ENCODE data around the gene LENEP. TPM values are rescaled to one million over a fixed set of nuclear protein-coding genes. Genes with fewer than 3 reads are reported as not detected.

LENEP gene
- total and polyA plus RNA-seq, 2 of the 8 experiments (the other 6 are each of a cell fraction or from before 2014, with no cell fraction given), result 1.3 TPM; not detected in 1

- Histone ChIP-seq H2BK5ac (ENCODE audit: low read depth, low read length) (no peak overlapping the region), H2AFZ (ENCODE audit: low read length) (no peak overlapping the region), H3K56ac (replicated peaks; ENCODE audit: insufficient read length, low read depth, low read length) (no peak overlapping the region), H3K18ac (ENCODE audit: extremely low read depth, low read length) (peak overlapping the region; percentile 13; the same call in 1 of the 2 replicates), H3K79me2 (ENCODE audit: control insufficient read depth in 1 of 2, insufficient read depth in 2 of 2, low read length in 2 of 2) (0 out of 4 replicates have a peak, but pooled peaks cover 0 to 3% of the 10 kb centered on the region in 2 experiments), H3K9me3 (ENCODE audit: insufficient read depth in 2 of 2, low read depth in 1 of 2, low read length in 1 of 2) (no peaks in the 10 kb centered on the region), H4K91ac (replicated peaks; ENCODE audit: insufficient read length, low read length) (no peak overlapping the region), H3K27me3 (replicated peaks in 1 of 4; ENCODE audit: control insufficient read depth in 3 of 4, extremely low read depth in 1 of 4, insufficient read depth in 3 of 4, low read length in 3 of 4) (no peaks in the 10 kb centered on the region), H4K8ac (ENCODE audit: extremely low read depth, insufficient read depth, low read length) (no peak overlapping the region), H3K27ac (ENCODE audit: low read depth, low read length) (no peak overlapping the region), H3K9ac (replicated peaks in 1 of 4; ENCODE audit: extremely low read depth in 1 of 4, low read depth in 3 of 4, low read length in 3 of 4) (0 out of 7 replicates have a peak overlapping the region, but pooled peaks of 1 of the 4 experiments have one; percentile 12), H3K4me2 (ENCODE audit: insufficient read depth in 1 of 2, low read depth in 2 of 2, low read length in 2 of 2) (no peak overlapping the region), H3K79me1 (ENCODE audit: low read depth, low read length) (no peaks in the 10 kb centered on the region), H2BK15ac (ENCODE audit: low read length) (no peak overlapping the region), H3K36me3 (ENCODE audit: control insufficient read depth in 2 of 4, insufficient read depth in 4 of 4, low read length in 3 of 4) (peaks cover 2 to 16% (median 11%) of the 10 kb centered on the region in 4 experiments; a peak in 7 of 8 replicates), H3K23me2 (ENCODE audit: low read depth, low read length) (peaks cover under 1% of the 10 kb centered on the region; the same call in 1 of the 2 replicates), H2BK12ac (ENCODE audit: low read depth, low read length) (0 out of 2 replicates have a peak overlapping the region, but pooled peaks have one; percentile 17), H3K23ac (ENCODE audit: insufficient read length) (no peak overlapping the region), H3K4ac (replicated peaks; ENCODE audit: insufficient read length, low read depth, low read length) (no peak overlapping the region), H3K14ac (ENCODE audit: insufficient read length) (no peak overlapping the region), H2BK120ac (replicated peaks; ENCODE audit: low read depth, low read length) (no peak overlapping the region), H4K5ac (ENCODE audit: insufficient read length, low read depth, low read length) (no peak overlapping the region), H2BK20ac (ENCODE audit: low read length) (no peak overlapping the region), H2AK5ac (ENCODE audit: low read depth, low read length) (no peak overlapping the region), H3K4me1 (replicated peaks in 1 of 4; ENCODE audit: control insufficient read depth in 3 of 4, insufficient read depth in 4 of 4, low read length in 3 of 4) (peaks cover 0 to 7% (median 4%) of the 10 kb centered on the region in 4 experiments; a peak in 3 of 7 replicates), H3K4me3 (ENCODE audit: extremely low read depth in 1 of 4, insufficient read depth in 2 of 4, low read depth in 3 of 4, low read length in 4 of 4) (no peak overlapping the region), H4K20me1 (replicated peaks in 1 of 2; ENCODE audit: control insufficient read depth in 1 of 2, insufficient read depth in 2 of 2, low read length in 2 of 2) (peaks cover 0 to 5% of the 10 kb centered on the region in 2 experiments)
- 97% methylated on average over 3 of the region's 3 CpGs; no CpG with 5 or more reads in 1 of the 2 experiments for WGBS, 2 experiments (ENCODE audit: extremely low coverage in 1 of 2, insufficient coverage in 1 of 2, insufficient read length in 1 of 2, insufficient replicate concordance in 2 of 2, low coverage in 1 of 2, low lambda C conversion rate in 2 of 2, missing lambda C conversion rate in 1 of 2)
- ChIA-PET POLR2A (ENCODE audit: partially characterized antibody) (interaction anchor here (0.6 to 42.8 kb wide), 11 partner anchors 14 to 82 kb away, joined by 3 to 702 read pairs (median 9); partner anchors contain the start of genes CKS1B, EFNA4, FLAD1 and PBXIP1), CTCF (ENCODE audit: partially characterized antibody) (interaction anchor here (0.9 to 14.0 kb wide), 16 partner anchors 9 to 122 kb away, joined by 3 to 334 read pairs (median 8); partner anchors contain the start of genes ADAM15, CKS1B, EFNA4 and FLAD1)
- TF ChIP-seq TEAD4 (IDR thresholded peaks at IDR 0.05; ENCODE audit: low read depth, low read length) (no peak), SUZ12 (IDR thresholded peaks at IDR 0.05; ENCODE audit: low read length) (no peak), POLR2A (IDR thresholded peaks at IDR 0.05; ENCODE audit: control extremely low read depth in 1 of 2, low read depth in 2 of 2, low read length in 2 of 2) (peak; percentile 12 to 35; a peak in 1 of 3 replicates), POU5F1 (IDR thresholded peaks at IDR 0.05; ENCODE audit: low read depth, low read length) (no peak), EP300 (IDR thresholded peaks at IDR 0.05; ENCODE audit: borderline replicate concordance in 1 of 2, low read depth in 2 of 2, low read length in 2 of 2) (no peak), CTCF (IDR thresholded peaks at IDR 0.05; ENCODE audit: control extremely low read depth in 1 of 3, insufficient read depth in 1 of 3, low read depth in 1 of 3, low read length in 3 of 3) (no peak), CHD1 (IDR thresholded peaks at IDR 0.05; ENCODE audit: low read depth, low read length) (no peak)
- FAIRE-seq, result no peak
- no peak for DNase-seq (ENCODE audit: low read depth in 1 of 2, low spot score in 2 of 2)
Measured at GRCh38 chr1:154994591-154994990, 1.2 kb downstream of the LENEP start.
